Measurements from ENCODE around the gene UBL4A. TPM values are rescaled to one million over a fixed set of nuclear protein-coding genes. Genes with fewer than 3 reads are reported as not detected.
A peak's percentile ranks its signal among the peaks of the same experiment; 100 is the strongest.

UBL4A gene
- total RNA-seq, 3 donors from 2014 or later (not counting 1 experiment from before 2014, with no cell fraction given) = 11.7 to 22.4 (median 17.6) TPM

DNA sequence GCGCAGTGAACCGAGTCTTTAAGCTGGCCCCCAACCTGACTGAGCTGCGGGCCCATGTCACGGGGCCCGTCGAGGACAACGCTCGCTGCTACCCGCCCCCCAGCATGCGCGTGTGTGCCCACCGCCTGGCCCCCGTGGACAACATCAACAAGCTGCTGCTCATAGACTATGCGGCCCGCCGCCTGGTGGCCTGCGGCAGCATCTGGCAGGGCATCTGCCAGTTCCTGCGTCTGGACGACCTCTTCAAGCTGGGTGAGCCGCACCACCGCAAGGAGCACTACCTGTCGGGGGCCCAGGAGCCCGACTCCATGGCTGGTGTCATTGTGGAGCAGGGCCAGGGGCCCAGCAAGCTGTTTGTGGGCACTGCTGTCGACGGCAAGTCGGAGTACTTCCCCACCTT lies 26.1 kb downstream of the UBL4A start:
- no peaks in the 10 kb centered on the region for H3K9me3 ChIP-seq (ENCODE audit: control insufficient read depth, insufficient read depth, low read length)
- no peak for TF ChIP-seq CTCF (IDR thresholded peaks at IDR 0.05)
- 91% methylated on average over 26 of the region's 26 CpGs for WGBS (ENCODE audit: insufficient coverage)
- H3K27me3 ChIP-seq (ENCODE audit: control insufficient read depth, insufficient read depth, low read length) = no peaks in the 10 kb centered on the region
- no peaks in the 10 kb centered on the region for H3K36me3 ChIP-seq (ENCODE audit: control insufficient read depth, insufficient read depth, low read length)
- ATAC-seq = no peak
- Mint-ChIP-seq H3K9me3 (no peaks in the 10 kb centered on the region), H3K36me3 (no peaks in the 10 kb centered on the region), H3K27me3 (ENCODE audit: low read depth in 2 of 2) (no peaks in the 10 kb centered on the region), H3K27ac (no peak overlapping the region), H3K4me3 (peak overlapping the region; percentile 52), H3K4me1 (peaks cover 6 to 18% of the 10 kb centered on the region in 2 donors)
- H3K27ac ChIP-seq (ENCODE audit: low read length) = no peak overlapping the region
- H3K4me1 ChIP-seq (ENCODE audit: control insufficient read depth, insufficient read depth, low read length) = peaks cover 21% of the 10 kb centered on the region
- no peak overlapping the region for H3K4me3 ChIP-seq (ENCODE audit: low read length)
- DNase-seq = no peak
- intact Hi-C loops (cut with micrococcal nuclease) = no loop called here

DNA sequence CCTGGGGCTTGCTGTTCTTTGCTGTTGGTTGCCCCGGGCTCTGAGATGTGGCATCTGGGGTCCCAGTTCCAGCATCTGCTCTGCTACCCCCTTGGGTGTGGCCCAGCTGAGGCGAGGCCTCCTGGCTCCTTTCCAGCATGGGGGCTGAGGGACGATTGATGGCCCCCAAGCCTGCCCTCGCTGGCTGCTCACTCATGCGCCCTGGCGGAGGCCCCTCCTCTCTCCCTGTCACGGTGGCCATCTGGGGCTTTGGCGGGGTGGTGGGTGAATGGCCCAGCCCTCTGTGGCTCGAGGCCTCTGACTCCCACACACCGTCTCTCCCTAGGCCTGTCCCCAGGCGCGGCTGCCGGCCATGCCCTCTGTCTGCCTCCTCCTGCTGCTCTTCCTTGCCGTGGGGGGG lies 26.6 kb downstream of the UBL4A start:
- Histone ChIP-seq H3K4me1 (ENCODE audit: control insufficient read depth, insufficient read depth, low read length) (peaks cover 21% of the 10 kb centered on the region), H3K36me3 (ENCODE audit: control insufficient read depth, insufficient read depth, low read length) (no peaks in the 10 kb centered on the region), H3K4me3 (ENCODE audit: low read length) (no peak overlapping the region), H3K9me3 (ENCODE audit: control insufficient read depth, insufficient read depth, low read length) (no peaks in the 10 kb centered on the region), H3K27me3 (ENCODE audit: control insufficient read depth, insufficient read depth, low read length) (no peaks in the 10 kb centered on the region), H3K27ac (ENCODE audit: low read length) (no peak overlapping the region)
- 70% methylated on average over 13 of the region's 14 CpGs for whole genome bisulfite sequencing (ENCODE audit: insufficient coverage)
- no peak for ATAC-seq
- no peaks in the 10 kb centered on the region for H3K9me3 Mint-ChIP-seq
- intact Hi-C loops (cut with micrococcal nuclease) = no loop called here
- H3K36me3 Mint-ChIP-seq = no peaks in the 10 kb centered on the region
- no peak for DNase-seq
- peaks cover 6 to 18% of the 10 kb centered on the region in 2 donors for H3K4me1 Mint-ChIP-seq
- no peak for TF ChIP-seq CTCF (IDR thresholded peaks at IDR 0.05)
- H3K27ac Mint-ChIP-seq = no peak overlapping the region
- peaks cover 0 to under 1% of the 10 kb centered on the region in 2 donors for H3K27me3 Mint-ChIP-seq (ENCODE audit: low read depth in 2 of 2)
- peak overlapping the region; percentile 52 for H3K4me3 Mint-ChIP-seq

GRCh38 chrX:154458954-154459778 lies 27.2 kb downstream of the UBL4A start:
- Histone ChIP-seq H3K4me3 (ENCODE audit: low read length) (peak overlapping the region; percentile 44), H3K4me1 (ENCODE audit: control insufficient read depth, insufficient read depth, low read length) (peaks cover 21% of the 10 kb centered on the region), H3K9me3 (ENCODE audit: control insufficient read depth, insufficient read depth, low read length) (no peaks in the 10 kb centered on the region), H3K36me3 (ENCODE audit: control insufficient read depth, insufficient read depth, low read length) (no peaks in the 10 kb centered on the region), H3K27ac (ENCODE audit: low read length) (no peak overlapping the region), H3K27me3 (ENCODE audit: control insufficient read depth, insufficient read depth, low read length) (no peaks in the 10 kb centered on the region)
- DNase-seq = peak in 1 of 2 donors; percentile 38
- Mint-ChIP-seq H3K9me3 (no peaks in the 10 kb centered on the region), H3K27ac (peak overlapping the region in 1 of 2 donors; percentile 18), H3K4me3 (peak overlapping the region; percentile 79), H3K36me3 (no peaks in the 10 kb centered on the region), H3K4me1 (peaks cover 6 to 18% of the 10 kb centered on the region in 2 donors), H3K27me3 (ENCODE audit: low read depth in 2 of 2) (peaks cover 0 to 7% of the 10 kb centered on the region in 2 donors)
- TF ChIP-seq CTCF (IDR thresholded peaks at IDR 0.05) = no peak
- WGBS (ENCODE audit: insufficient coverage) = 55% methylated on average over 11 of the region's 15 CpGs
- intact Hi-C loops (cut with micrococcal nuclease) = no loop called here
- ATAC-seq = peak in 1 of 3 donors; percentile 53
